Bronchial epithelial cell (primary cell): Measurements from ENCODE around the gene PAM. TPM values are rescaled to one million over a fixed set of nuclear protein-coding genes. Genes with fewer than 3 reads are reported as not detected.
A peak's percentile ranks its signal among the peaks of the same experiment; 100 is the strongest.

Source experiments
- DNase-seq: peaks from one replicate; pipeline ENCODE4 v3.0.0-alpha.2; 2010; ENCODE audit warnings: low read depth
- FAIRE-seq: peaks from 2 replicates; lab custom pipeline; 2011; peaks lifted over from hg19 to GRCh38; lab: Jason Lieb, UNC
- H3K27me3 ChIP-seq: 2 replicates; pipeline ENCODE4 v1.5.1; 2011; ENCODE audit warnings: low read length; ENCODE audit not compliant: control insufficient read depth, insufficient read depth
- H3K36me3 ChIP-seq: 2 replicates; pipeline ENCODE4 v1.5.1; 2011; ENCODE audit warnings: low read length; ENCODE audit not compliant: control insufficient read depth, insufficient read depth
- H3K4me3 ChIP-seq: 2 replicates; pipeline ENCODE4 v1.5.1; 2011; ENCODE audit warnings: mild to moderate bottlenecking, low read depth, low read length, control low read depth
- total RNA-seq: library from RNA; depleted of rRNA; stranded (reverse); fragments of >200 nt; gene quantifications from 2 replicates; pipeline ENCODE4 v1.2.1, GENCODE V29; 2014
- TF ChIP-seq, protein P1 (sequence below): IDR thresholded peaks from 2 replicates; pipeline ENCODE4 v1.5.1; 2011; ENCODE audit warnings: mild to moderate bottlenecking, moderate library complexity, low read length, control low read depth, inconsistent platforms; ENCODE audit not compliant: insufficient read depth, severe bottlenecking

The PAM gene
- total RNA-seq, 1 donor from 2014 or later, result 68.4 TPM

DNA sequence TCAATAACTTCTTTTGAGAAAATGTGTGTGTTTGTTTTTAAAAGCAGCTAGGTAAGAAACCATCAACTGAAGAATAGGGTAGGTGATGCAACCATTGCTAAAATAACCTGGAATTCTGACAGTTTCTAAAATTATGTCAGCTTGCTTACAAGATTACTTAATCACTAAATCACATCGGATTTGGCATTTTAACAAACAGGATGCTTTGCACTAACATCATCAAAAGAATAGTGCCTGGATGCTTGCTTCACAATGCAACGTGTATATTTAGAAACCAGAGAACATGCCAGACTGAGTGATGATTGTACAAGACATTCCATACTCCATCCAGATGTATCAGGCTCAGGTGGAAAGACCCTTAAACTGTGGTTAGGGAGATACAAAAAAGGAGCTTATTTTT is 43.9 kb downstream of the PAM start:
- H3K27me3 ChIP-seq, result no peaks in the 10 kb centered on the region

DNA sequence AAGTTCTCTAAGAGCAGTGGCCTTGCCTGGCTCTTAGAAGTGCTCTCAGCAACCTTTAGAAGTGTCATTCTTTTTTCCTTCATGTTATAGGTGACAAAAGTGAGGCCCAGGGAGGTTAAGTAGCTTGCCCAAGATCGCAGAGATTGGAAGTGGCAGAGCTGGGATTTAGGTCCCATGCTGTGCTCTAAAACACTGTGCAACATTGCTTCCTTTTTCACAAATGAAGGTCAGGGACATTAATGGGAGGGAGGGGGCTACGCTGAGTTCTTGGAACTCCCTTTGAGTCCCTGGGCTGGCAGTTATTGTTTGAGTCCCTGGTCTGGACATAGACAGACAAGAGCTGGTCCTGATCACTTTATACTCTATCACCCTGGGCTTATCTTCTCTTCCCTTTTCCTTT is 45.3 kb downstream of the PAM start:
- no peak for DNase-seq
- TF ChIP-seq, protein P1, sequence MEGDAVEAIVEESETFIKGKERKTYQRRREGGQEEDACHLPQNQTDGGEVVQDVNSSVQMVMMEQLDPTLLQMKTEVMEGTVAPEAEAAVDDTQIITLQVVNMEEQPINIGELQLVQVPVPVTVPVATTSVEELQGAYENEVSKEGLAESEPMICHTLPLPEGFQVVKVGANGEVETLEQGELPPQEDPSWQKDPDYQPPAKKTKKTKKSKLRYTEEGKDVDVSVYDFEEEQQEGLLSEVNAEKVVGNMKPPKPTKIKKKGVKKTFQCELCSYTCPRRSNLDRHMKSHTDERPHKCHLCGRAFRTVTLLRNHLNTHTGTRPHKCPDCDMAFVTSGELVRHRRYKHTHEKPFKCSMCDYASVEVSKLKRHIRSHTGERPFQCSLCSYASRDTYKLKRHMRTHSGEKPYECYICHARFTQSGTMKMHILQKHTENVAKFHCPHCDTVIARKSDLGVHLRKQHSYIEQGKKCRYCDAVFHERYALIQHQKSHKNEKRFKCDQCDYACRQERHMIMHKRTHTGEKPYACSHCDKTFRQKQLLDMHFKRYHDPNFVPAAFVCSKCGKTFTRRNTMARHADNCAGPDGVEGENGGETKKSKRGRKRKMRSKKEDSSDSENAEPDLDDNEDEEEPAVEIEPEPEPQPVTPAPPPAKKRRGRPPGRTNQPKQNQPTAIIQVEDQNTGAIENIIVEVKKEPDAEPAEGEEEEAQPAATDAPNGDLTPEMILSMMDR, result no peak
- no peaks in the 10 kb centered on the region for H3K27me3 ChIP-seq
- no peaks in the 10 kb centered on the region for H3K36me3 ChIP-seq
- no peak for FAIRE-seq
- no peak overlapping the region for H3K4me3 ChIP-seq

More for the DNA sequence above, 43.9 kb downstream of the PAM start:
- Histone ChIP-seq H3K36me3 (no peaks in the 10 kb centered on the region), H3K4me3 (no peak overlapping the region)
- DNase-seq, result peak; percentile 18
- FAIRE-seq, result no peak
- TF ChIP-seq, protein P1, result no peak

DNA sequence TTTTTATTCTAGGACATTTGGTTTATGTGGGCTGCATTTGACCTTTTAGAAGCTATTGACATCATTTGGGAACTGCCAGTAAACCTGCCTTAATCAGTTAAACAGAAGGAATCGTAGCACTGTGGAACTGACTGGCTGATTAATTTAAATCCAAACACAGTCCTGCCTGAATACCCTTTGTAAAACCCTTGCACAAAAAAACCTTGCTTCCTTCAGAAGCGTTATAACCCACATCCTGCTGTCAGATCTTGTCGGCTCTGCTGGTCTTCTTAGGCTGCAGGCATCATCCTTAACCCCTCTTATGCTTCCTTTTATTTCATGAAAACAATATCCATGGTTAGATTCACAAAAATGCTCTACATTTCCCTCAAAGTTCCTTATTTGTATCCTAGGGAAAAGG is 46.3 kb downstream of the PAM start:
- Histone ChIP-seq H3K27me3 (no peaks in the 10 kb centered on the region), H3K36me3 (no peaks in the 10 kb centered on the region), H3K4me3 (no peak overlapping the region)
- FAIRE-seq (no peak), DNase-seq (no peak)
- TF ChIP-seq, protein P1, result no peak

DNA sequence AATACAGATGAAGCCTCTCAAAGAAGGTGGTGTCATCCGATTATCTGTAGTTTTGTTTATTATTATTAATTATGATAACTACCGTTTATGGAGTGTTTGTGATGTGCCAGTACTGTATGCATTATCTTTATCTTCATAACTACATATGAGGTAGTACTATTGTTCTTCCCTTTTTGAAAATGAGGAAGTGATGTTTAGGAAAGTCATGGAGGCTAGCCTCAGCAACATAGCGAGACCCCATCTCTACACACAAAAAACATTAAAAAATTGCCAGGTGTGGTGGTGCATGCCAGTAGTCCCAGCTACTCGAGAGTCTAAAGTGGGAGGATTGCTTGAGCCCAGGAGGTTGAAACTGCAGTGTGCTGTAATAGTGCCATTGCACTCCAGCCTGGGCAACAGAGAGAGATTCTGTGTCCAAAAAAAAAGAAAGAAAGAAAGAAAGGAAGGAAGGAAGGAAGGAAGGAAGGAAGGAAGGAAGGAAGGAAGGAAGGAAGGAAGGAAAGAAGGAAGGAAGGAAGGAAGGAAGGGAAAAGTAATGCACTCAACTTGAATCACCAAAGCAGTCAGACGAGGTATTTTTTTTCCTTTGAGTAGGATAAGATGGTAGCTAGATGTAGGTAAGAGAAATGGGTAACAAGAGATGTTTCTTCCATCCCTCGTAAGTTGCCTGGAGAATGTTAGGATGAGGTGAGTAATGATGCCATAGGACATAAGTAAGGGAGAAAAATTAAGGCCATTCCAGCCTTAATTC is 47.8 kb downstream of the PAM start:
- no peak for FAIRE-seq
- no peaks in the 10 kb centered on the region for H3K36me3 ChIP-seq
- H3K4me3 ChIP-seq, result no peak overlapping the region
- H3K27me3 ChIP-seq, result no peaks in the 10 kb centered on the region
- TF ChIP-seq, protein P1, result no peak
- DNase-seq, result no peak

DNA sequence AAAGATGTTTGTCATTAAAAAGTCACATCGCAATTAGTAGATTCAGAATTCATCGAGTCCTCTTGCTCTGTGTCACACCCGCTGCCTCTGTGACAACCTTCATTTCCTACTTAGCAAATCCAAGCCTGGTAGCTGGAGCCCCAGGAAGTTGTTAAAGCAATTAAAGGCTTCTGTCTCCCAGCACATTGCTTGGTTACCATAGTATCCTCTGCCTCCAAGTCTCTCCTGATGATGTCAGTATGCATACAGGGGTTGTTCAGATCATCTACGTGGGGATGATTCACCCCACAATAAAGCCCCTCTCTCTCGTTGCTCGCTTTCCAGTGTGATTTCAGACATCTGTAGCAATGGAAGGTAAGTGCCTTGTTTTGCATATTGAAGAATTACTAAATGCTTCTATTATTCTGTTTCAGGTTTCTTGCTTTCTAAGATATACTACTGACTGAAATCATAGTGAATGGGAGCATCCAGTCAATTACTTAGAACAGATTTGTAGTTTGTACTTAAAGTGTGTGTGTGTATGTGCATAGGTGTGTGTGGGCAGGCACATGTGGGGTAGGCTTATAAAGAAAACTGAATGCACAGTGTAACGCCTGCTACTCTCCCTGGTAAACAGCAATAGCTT is 52.9 kb downstream of the PAM start:
- DNase-seq (no peak), FAIRE-seq (no peak)
- H3K4me3 ChIP-seq, result no peak overlapping the region
- H3K36me3 ChIP-seq, result no peaks in the 10 kb centered on the region
- TF ChIP-seq, protein P1, result no peak
- H3K27me3 ChIP-seq, result no peaks in the 10 kb centered on the region
